Duodenal mucosa (tissue), 2 donors: ENCODE results near the gene NUP210.
A peak's percentile ranks its signal among the peaks of the same experiment; 100 is the strongest.

Source experiments
- H3K27ac ChIP-seq: one replicate; pipeline ENCODE4 v1.7.0; 2013; ENCODE audit warnings: low read depth, low read length
- H3K27me3 ChIP-seq, 2 donors: one replicate each; pipeline ENCODE4 v1.7.0; 2013; ENCODE audit warnings: low read length in 2 of 2, control low read depth in 1 of 2; ENCODE audit not compliant: insufficient read depth in 2 of 2, control insufficient read depth in 1 of 2
- H3K36me3 ChIP-seq, 2 donors: one replicate each; pipeline ENCODE4 v1.7.0; 2013; ENCODE audit warnings: low read length in 2 of 2, control low read depth in 1 of 2; ENCODE audit not compliant: insufficient read depth in 2 of 2, control insufficient read depth in 1 of 2
- H3K4me1 ChIP-seq, 2 donors: one replicate each; pipeline ENCODE4 v1.7.0; 2013; ENCODE audit warnings: low read length in 2 of 2, control low read depth in 1 of 2; ENCODE audit not compliant: insufficient read depth in 2 of 2, control insufficient read depth in 1 of 2
- H3K4me3 ChIP-seq, 2 donors: one replicate each; pipeline ENCODE4 v1.7.0; 2013; ENCODE audit warnings: low read length in 2 of 2, low read depth in 1 of 2
- H3K9ac ChIP-seq, 2 donors: one replicate each; pipeline ENCODE4 v1.7.0; 2013; ENCODE audit warnings: low read length in 2 of 2, low read depth in 1 of 2
- H3K9me3 ChIP-seq, 2 donors: one replicate each; pipeline ENCODE4 v1.7.0; 2013; ENCODE audit warnings: low read length in 2 of 2, control low read depth in 1 of 2; ENCODE audit not compliant: control insufficient read depth in 1 of 2

Gene NUP210

GRCh38 chr3:13316603-13317002 is 103.5 kb downstream of the NUP210 start:
- no peak overlapping the region for H3K9ac ChIP-seq
- no peaks in the 10 kb centered on the region for H3K9me3 ChIP-seq
- no peaks in the 10 kb centered on the region for H3K4me1 ChIP-seq
- no peak overlapping the region for H3K4me3 ChIP-seq
- peaks cover 12 to 43% of the 10 kb centered on the region in 2 donors for H3K36me3 ChIP-seq
- H3K27ac ChIP-seq, result no peak overlapping the region
- H3K27me3 ChIP-seq, result no peaks in the 10 kb centered on the region

- Histone ChIP-seq H3K9ac (no peak overlapping the region), H3K4me3 (no peak overlapping the region), H3K4me1 (no peaks in the 10 kb centered on the region), H3K9me3 (no peaks in the 10 kb centered on the region), H3K27ac (no peak overlapping the region), H3K36me3 (peaks cover 12 to 32% of the 10 kb centered on the region in 2 donors), H3K27me3 (no peaks in the 10 kb centered on the region)
These were observed 105.2 kb downstream of the NUP210 start for GRCh38 chr3:13314877-13315276.

- H3K27ac ChIP-seq, result no peak overlapping the region
- H3K9ac ChIP-seq, result no peak overlapping the region
- no peaks in the 10 kb centered on the region for H3K4me1 ChIP-seq
- no peak overlapping the region for H3K4me3 ChIP-seq
- peaks cover 8 to 23% of the 10 kb centered on the region in 2 donors for H3K36me3 ChIP-seq
- H3K9me3 ChIP-seq, result no peaks in the 10 kb centered on the region
- H3K27me3 ChIP-seq, result no peaks in the 10 kb centered on the region
These were observed 106.3 kb downstream of the NUP210 start for GRCh38 chr3:13313813-13314212.

- H3K36me3 ChIP-seq, result no peaks in the 10 kb centered on the region
- no peaks in the 10 kb centered on the region for H3K9me3 ChIP-seq
- H3K27ac ChIP-seq, result no peak overlapping the region
- H3K27me3 ChIP-seq, result peaks cover 0 to 2% of the 10 kb centered on the region in 2 donors
- H3K4me1 ChIP-seq, result no peaks in the 10 kb centered on the region
- H3K9ac ChIP-seq, result no peak overlapping the region
- no peak overlapping the region for H3K4me3 ChIP-seq
These were observed 111.1 kb downstream of the NUP210 start for GRCh38 chr3:13309004-13309403.

GRCh38 chr3:13308380-13308801 is 111.7 kb downstream of the NUP210 start:
- H3K9ac ChIP-seq, result no peak overlapping the region
- no peaks in the 10 kb centered on the region for H3K9me3 ChIP-seq
- H3K27ac ChIP-seq, result no peak overlapping the region
- H3K27me3 ChIP-seq, result peaks cover 0 to 2% of the 10 kb centered on the region in 2 donors
- peak overlapping the region in 1 of 2 donors; percentile 21 for H3K4me3 ChIP-seq
- H3K36me3 ChIP-seq, result no peaks in the 10 kb centered on the region
- H3K4me1 ChIP-seq, result no peaks in the 10 kb centered on the region

- Histone ChIP-seq H3K27me3 (peaks cover 0 to 4% of the 10 kb centered on the region in 2 donors), H3K9ac (no peak overlapping the region), H3K27ac (no peak overlapping the region), H3K9me3 (no peaks in the 10 kb centered on the region), H3K36me3 (no peaks in the 10 kb centered on the region), H3K4me3 (no peak overlapping the region), H3K4me1 (no peaks in the 10 kb centered on the region)
These were observed 113.1 kb downstream of the NUP210 start for GRCh38 chr3:13307041-13307440.

- H3K9me3 ChIP-seq, result no peaks in the 10 kb centered on the region
- peaks cover 5 to 6% of the 10 kb centered on the region in 2 donors for H3K27me3 ChIP-seq
- H3K27ac ChIP-seq, result no peak overlapping the region
- no peak overlapping the region for H3K9ac ChIP-seq
- no peaks in the 10 kb centered on the region for H3K36me3 ChIP-seq
- H3K4me3 ChIP-seq, result no peak overlapping the region
- H3K4me1 ChIP-seq, result no peaks in the 10 kb centered on the region
These were observed 114.5 kb downstream of the NUP210 start for GRCh38 chr3:13305623-13306022.

- Histone ChIP-seq H3K27me3 (peaks cover 5 to 7% of the 10 kb centered on the region in 2 donors), H3K36me3 (no peaks in the 10 kb centered on the region), H3K4me1 (no peaks in the 10 kb centered on the region), H3K4me3 (no peak overlapping the region), H3K9ac (no peak overlapping the region), H3K9me3 (no peaks in the 10 kb centered on the region), H3K27ac (no peak overlapping the region)
These were observed 116.7 kb downstream of the NUP210 start for GRCh38 chr3:13303410-13303809.

GRCh38 chr3:13301286-13301987 is 118.7 kb downstream of the NUP210 start:
- Histone ChIP-seq H3K4me1 (no peaks in the 10 kb centered on the region), H3K4me3 (no peak overlapping the region), H3K27ac (no peak overlapping the region), H3K9ac (no peak overlapping the region), H3K36me3 (no peaks in the 10 kb centered on the region), H3K9me3 (no peaks in the 10 kb centered on the region), H3K27me3 (peaks cover 12 to 13% of the 10 kb centered on the region in 2 donors)

GRCh38 chr3:13300546-13301285 is 119.4 kb downstream of the NUP210 start:
- Histone ChIP-seq H3K36me3 (no peaks in the 10 kb centered on the region), H3K27ac (no peak overlapping the region), H3K9me3 (no peaks in the 10 kb centered on the region), H3K4me3 (no peak overlapping the region), H3K4me1 (no peaks in the 10 kb centered on the region), H3K9ac (no peak overlapping the region), H3K27me3 (peaks cover 12 to 14% of the 10 kb centered on the region in 2 donors)
